TTC549 (cell line): ENCODE data around the gene CD84.
A peak's percentile ranks its signal among the peaks of the same experiment; 100 is the strongest.
"Not testable (repeated sequence)": the region's sequence is repeated elsewhere in the genome, so short reads cannot be mapped to it uniquely, and the experiment has no call there.

Source experiments
- FAIRE-seq: peaks from 2 replicates; lab custom pipeline; 2012; peaks lifted over from hg19 to GRCh38; lab: Jason Lieb, UNC

The CD84 gene

GRCh38 chr1:160570840-160571239, 8.5 kb downstream of the CD84 start:
- no peak for FAIRE-seq

- FAIRE-seq = no peak
Measured at GRCh38 chr1:160569806-160570205, 9.5 kb downstream of the CD84 start.

DNA sequence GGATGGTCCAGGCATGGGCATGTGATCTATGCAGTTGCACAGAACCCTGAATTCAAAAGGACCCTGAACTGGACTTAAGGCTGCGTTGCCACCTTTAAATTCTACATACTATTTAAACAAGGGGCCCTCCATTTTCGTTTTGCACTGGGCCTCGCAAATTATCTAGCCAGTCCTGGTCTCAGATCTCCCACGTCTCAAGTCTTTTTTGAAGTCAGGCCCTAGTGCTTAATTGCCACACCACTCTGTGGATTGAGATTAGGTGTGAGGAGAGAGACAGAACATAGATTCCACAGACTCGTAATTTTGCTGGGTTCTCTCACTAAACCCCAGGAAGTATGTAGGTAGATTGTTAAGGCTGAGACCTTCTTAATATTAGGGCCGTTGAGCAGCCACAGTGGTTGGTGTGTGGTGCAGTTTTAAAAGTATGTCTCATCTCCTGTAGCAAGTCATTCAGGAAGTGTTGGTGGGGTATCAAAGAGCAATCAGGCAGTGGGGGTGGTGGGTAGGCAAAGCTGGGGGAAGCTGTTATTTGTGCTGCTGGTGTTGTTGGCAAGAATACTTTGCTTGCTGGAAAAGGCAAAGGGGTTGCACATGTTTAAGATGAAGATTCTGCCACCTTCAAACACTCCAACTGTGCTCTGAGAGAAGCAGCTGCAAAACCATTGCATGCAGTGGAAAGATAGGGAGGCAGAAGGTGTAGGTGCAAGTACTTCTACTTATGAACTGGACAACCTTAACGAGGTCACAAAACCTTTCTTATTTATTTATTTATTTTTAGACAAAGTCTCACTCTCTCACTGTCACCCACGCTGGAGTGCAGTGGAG, 11.2 kb downstream of the CD84 start:
- no peak for FAIRE-seq

GRCh38 chr1:160567341-160567740, 12.0 kb downstream of the CD84 start:
- no peak for FAIRE-seq

- no peak for FAIRE-seq
Measured at GRCh38 chr1:160565564-160565963, 13.7 kb downstream of the CD84 start.

GRCh38 chr1:160563230-160563629, 16.1 kb downstream of the CD84 start:
- not testable (repeated sequence) for FAIRE-seq

GRCh38 chr1:160562745-160563144, 16.6 kb downstream of the CD84 start:
- not testable (repeated sequence) for FAIRE-seq

- FAIRE-seq = no peak
Measured at GRCh38 chr1:160560806-160561205, 18.5 kb downstream of the CD84 start.

GRCh38 chr1:160560045-160560705, 19.1 kb downstream of the CD84 start:
- no peak for FAIRE-seq

GRCh38 chr1:160559437-160559836, 19.9 kb downstream of the CD84 start:
- not testable (repeated sequence) for FAIRE-seq

DNA sequence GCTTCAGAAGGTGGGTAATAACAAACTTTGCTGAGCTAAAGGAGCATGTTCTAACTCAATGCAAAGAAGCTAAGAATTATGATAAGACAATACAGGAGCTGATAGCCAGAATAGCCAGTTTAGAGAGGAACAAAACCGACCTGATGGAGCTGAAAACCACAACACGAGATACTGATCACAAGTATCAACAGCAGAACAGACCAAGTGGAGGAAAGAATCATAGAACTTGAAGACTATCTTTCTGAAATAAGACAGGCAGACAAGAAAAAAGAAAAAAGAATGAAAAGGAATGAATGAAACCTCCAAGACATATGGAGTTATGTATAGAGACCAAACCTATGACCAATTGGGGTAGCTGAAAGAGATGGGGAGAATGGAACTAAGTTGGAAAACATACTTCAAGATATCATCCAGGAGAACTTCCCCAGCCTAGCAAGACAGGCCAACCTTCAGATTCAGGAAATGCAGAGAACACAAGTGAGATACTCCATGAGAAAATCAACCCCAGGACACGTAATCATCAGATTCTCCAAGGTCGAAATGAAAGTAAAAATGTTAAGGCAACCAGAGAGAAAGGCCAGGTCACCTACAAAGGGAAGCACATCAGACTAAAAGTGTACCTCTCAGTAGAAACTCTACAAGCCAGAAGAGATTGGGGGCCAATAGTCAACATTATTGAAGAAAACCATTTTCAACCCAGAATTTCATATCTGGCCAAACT, 20.5 kb downstream of the CD84 start:
- no peak for FAIRE-seq

- no peak for FAIRE-seq
Measured at GRCh38 chr1:160553778-160554177, 25.5 kb downstream of the CD84 start.

GRCh38 chr1:160552425-160552824, 26.9 kb downstream of the CD84 start:
- no peak for FAIRE-seq

GRCh38 chr1:160550572-160551034, 28.7 kb downstream of the CD84 start:
- FAIRE-seq = no peak

GRCh38 chr1:160549665-160550006, 29.7 kb downstream of the CD84 start:
- FAIRE-seq = no peak

GRCh38 chr1:160548960-160549664, 30.2 kb downstream of the CD84 start:
- no peak for FAIRE-seq

GRCh38 chr1:160548183-160548582, 31.1 kb downstream of the CD84 start:
- no peak for FAIRE-seq

DNA sequence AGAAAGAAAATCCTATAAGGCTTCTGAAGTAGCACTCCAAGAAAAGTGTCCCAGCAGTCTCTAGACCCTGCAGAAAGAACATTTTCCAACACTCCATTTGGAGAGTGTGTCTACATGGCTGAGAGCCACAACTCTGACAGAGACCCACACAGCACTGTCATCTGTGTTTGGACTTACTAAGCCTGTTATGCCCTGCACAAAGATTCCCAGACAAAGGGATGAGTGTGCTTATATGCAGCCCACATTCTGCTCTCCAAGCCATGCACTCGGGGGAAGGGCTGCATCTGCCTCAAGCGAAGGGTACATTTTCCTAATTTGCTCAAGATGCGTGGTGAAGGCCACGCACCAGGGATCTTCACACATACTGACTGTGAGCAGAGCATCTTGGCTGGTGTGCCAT, 31.9 kb downstream of the CD84 start:
- no peak for FAIRE-seq

- FAIRE-seq = no peak
Measured at GRCh38 chr1:160546942-160547341, 32.4 kb downstream of the CD84 start.

DNA sequence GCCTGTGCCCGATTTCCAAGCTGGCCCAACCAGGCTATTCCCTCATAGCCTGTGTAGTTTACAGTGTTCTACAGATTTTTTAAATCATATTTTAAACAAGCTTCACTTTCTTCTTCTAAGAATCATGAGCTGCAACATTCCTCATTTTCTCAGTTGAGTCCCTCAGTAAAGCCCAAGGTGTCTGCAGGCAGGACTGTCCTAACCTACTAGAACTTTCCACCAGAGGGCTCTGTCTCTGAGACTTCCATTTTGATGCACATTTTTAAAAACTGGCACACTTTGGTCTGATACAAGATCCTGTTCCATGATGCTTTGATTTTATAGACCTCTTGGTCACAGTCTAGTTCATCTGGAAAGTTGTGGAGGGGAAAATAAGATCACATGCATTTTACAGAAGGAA, 34.6 kb downstream of the CD84 start:
- peak; percentile 92 for FAIRE-seq

- FAIRE-seq = no peak
Measured at GRCh38 chr1:160542303-160542945, 36.9 kb downstream of the CD84 start.
